HEK293T (cell line): Measurements from ENCODE around the gene EXOC3L2.

Source experiments
- CTCF ChIA-PET: fragments of 350-600 bp; formaldehyde crosslinking; extraction: SDS; loops from one replicate; lab custom pipeline; 2021; ENCODE audit warnings: antibody characterized with exemption, inconsistent platforms; lab: Yijun Ruan, JAX
- POLR2A ChIA-PET: fragments of 350-600 bp; formaldehyde crosslinking; extraction: SDS; loops from one replicate; lab custom pipeline; 2020; ENCODE audit warnings: antibody characterized with exemption, inconsistent platforms; lab: Yijun Ruan, JAX
- DNase-seq: peaks from one replicate; pipeline ENCODE4 v3.0.0; 2012; ENCODE audit warnings: mixed read lengths; ENCODE audit errors: extremely low spot score
- ARNT ChIP-seq: fragments of 450-650 bp; IDR thresholded peaks from 2 replicates; pipeline ENCODE4 v1.6.1; 2017; ENCODE audit warnings: mild to moderate bottlenecking
- BHLHE40 ChIP-seq: fragments of 450-650 bp; IDR thresholded peaks from 2 replicates; pipeline ENCODE4 v1.6.1; 2016; ENCODE audit warnings: mild to moderate bottlenecking, moderate library complexity, borderline replicate concordance
- CTBP1 ChIP-seq: fragments of 450-650 bp; IDR thresholded peaks from 2 replicates; pipeline ENCODE4 v1.6.1; 2016; ENCODE audit warnings: borderline replicate concordance
- ELF4 ChIP-seq: fragments of 450-650 bp; IDR thresholded peaks from 2 replicates; pipeline ENCODE4 v1.6.1; 2017; ENCODE audit warnings: antibody characterized with exemption
- FOXA1 ChIP-seq: fragments of 450-650 bp; IDR thresholded peaks from 2 replicates; pipeline ENCODE4 v1.6.1; 2016; ENCODE audit warnings: mild to moderate bottlenecking
- FOXK2 ChIP-seq: fragments of 450-650 bp; IDR thresholded peaks from 2 replicates; pipeline ENCODE4 v1.6.1; 2016; ENCODE audit warnings: mild to moderate bottlenecking
- FOXM1 ChIP-seq: fragments of 450-650 bp; IDR thresholded peaks from 2 replicates; pipeline ENCODE4 v1.6.1; 2017; ENCODE audit warnings: mild to moderate bottlenecking, borderline replicate concordance
- HDGF ChIP-seq: fragments of 450-650 bp; IDR thresholded peaks from 2 replicates; pipeline ENCODE4 v1.6.1; 2017; ENCODE audit warnings: antibody characterized with exemption, borderline replicate concordance
- L3MBTL2 ChIP-seq: fragments of 450-650 bp; conservative IDR thresholded peaks from 2 replicates; pipeline ENCODE4 v1.6.1; 2016; ENCODE audit warnings: mild to moderate bottlenecking
- LEF1 ChIP-seq: fragments of 450-650 bp; IDR thresholded peaks from 2 replicates; pipeline ENCODE4 v1.6.1; 2017; ENCODE audit warnings: mild to moderate bottlenecking, borderline replicate concordance
- NFRKB ChIP-seq: fragments of 450-650 bp; IDR thresholded peaks from 2 replicates; pipeline ENCODE4 v1.6.1; 2016; ENCODE audit warnings: mild to moderate bottlenecking, moderate library complexity
- SP1 ChIP-seq: fragments of 450-650 bp; IDR thresholded peaks from 2 replicates; pipeline ENCODE4 v1.6.1; 2017
- SUZ12 ChIP-seq: fragments of 450-650 bp; IDR thresholded peaks from 2 replicates; pipeline ENCODE4 v1.6.1; 2016; ENCODE audit warnings: mild to moderate bottlenecking
- TARDBP ChIP-seq: fragments of 450-650 bp; IDR thresholded peaks from 2 replicates; pipeline ENCODE4 v1.6.1; 2016
- ZNF384 ChIP-seq: fragments of 450-650 bp; IDR thresholded peaks from 2 replicates; pipeline ENCODE4 v1.6.1; 2016
- TF ChIP-seq, protein P1 (sequence below): fragments of 450-650 bp; IDR thresholded peaks from 2 replicates; pipeline ENCODE4 v1.6.1; 2016

Gene EXOC3L2

GRCh38 chr19:45280471-45280961 lies 35.3 kb upstream of the EXOC3L2 start:
- DNase-seq, result no peak
- POLR2A ChIA-PET, result no interaction called here
- TF ChIP-seq LEF1 (no peak), TARDBP (no peak), SP1 (no peak), ARNT (no peak), FOXM1 (no peak), HDGF (no peak), CTBP1 (no peak), FOXK2 (no peak), SUZ12 (no peak), NFRKB (no peak), L3MBTL2 (no peak), ELF4 (no peak), BHLHE40 (no peak), FOXA1 (no peak), ZNF384 (no peak)
- TF ChIP-seq, protein P1, sequence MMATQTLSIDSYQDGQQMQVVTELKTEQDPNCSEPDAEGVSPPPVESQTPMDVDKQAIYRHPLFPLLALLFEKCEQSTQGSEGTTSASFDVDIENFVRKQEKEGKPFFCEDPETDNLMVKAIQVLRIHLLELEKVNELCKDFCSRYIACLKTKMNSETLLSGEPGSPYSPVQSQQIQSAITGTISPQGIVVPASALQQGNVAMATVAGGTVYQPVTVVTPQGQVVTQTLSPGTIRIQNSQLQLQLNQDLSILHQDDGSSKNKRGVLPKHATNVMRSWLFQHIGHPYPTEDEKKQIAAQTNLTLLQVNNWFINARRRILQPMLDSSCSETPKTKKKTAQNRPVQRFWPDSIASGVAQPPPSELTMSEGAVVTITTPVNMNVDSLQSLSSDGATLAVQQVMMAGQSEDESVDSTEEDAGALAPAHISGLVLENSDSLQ, result no peak
- CTCF ChIA-PET, result no interaction called here

DNA sequence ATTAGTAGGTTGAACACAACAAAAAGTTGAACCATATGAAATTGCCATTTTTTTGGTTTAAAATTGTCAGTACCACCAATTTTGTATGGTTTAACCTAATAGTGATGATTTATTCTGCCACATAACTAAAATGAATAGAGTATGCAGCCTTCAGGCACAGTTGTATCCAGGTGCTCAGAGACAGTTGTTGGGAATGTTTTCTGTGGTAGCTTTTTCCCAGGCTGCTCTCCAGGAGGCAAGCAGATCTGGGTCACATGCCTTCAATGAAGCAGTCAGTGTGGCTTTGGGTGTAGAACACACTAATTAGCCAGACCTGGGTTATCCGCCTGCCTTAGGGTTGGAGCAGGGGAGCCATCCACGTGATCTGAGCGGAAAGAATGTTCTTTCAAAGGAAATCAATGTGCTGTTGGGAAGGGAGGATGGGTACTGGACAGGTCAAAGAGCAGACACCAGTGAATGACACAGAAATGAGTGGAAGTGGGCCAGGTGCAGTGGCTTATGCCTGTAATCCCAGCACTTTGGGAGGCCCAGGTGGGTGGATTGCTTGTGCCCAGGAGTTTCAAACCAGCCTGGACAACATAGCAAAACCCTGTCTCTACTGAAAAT lies 34.5 kb upstream of the EXOC3L2 start:
- DNase-seq, result no peak
- TF ChIP-seq, protein P1, result no peak
- TF ChIP-seq CTBP1 (no peak), SP1 (no peak)
- ChIA-PET CTCF (no interaction called here), POLR2A (no interaction called here)

- DNase-seq, result no peak
- ChIA-PET POLR2A (interaction anchor here (0.9 kb wide), 1 partner anchor 23 kb away, joined by 4 read pairs; no protein-coding TSS in a partner anchor), CTCF (no interaction called here)
- TF ChIP-seq NFRKB, result no peak
- no peak for TF ChIP-seq ARNT
- TF ChIP-seq, protein P1, result no peak
- TF ChIP-seq LEF1, result no peak
- TF ChIP-seq FOXM1, result no peak
- no peak for TF ChIP-seq TARDBP
- no peak for TF ChIP-seq SP1
- no peak for TF ChIP-seq FOXK2
Measured at GRCh38 chr19:45278087-45278486, 32.9 kb upstream of the EXOC3L2 start.

DNA sequence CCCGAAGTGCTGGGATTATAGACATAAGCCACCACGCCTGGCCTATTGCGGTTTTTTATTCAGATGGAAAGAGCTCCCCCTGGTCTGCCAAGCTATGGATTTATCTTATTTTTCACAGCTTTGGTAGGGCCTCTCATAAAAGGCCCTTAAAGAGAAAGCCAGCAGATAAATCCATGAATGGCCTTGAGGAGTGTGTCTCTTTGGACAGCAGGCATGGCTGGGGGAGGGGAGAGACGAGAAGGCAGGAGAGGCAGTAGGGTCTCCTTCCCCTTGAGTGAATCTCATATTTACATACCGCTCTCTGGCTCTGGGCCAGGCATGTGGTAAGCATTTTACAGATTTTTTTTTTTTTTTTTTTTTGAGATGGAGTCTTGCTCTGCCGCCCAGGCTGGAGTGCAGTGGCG lies 31.1 kb upstream of the EXOC3L2 start:
- ChIA-PET POLR2A (interaction anchor here (1.4 kb wide), 1 partner anchor 24 kb away, joined by 6 read pairs; no protein-coding TSS in a partner anchor), CTCF (interaction anchor here (0.6 to 0.8 kb wide), 3 partner anchors 31 to 418 kb away, joined by 3 to 4 read pairs (median 3); no protein-coding TSS in a partner anchor)
- DNase-seq, result no peak
- TF ChIP-seq TARDBP (no peak), ZNF384 (peak; percentile 67), HDGF (no peak)

GRCh38 chr19:45275370-45275971 lies 30.3 kb upstream of the EXOC3L2 start:
- TF ChIP-seq LEF1 (no peak), ZNF384 (peak; percentile 62)
- ChIA-PET CTCF (interaction anchor here (0.6 to 0.9 kb wide), 2 partner anchors 11 to 57 kb away, joined by 3 read pairs; no protein-coding TSS in a partner anchor), POLR2A (interaction anchor here (1.4 kb wide), 1 partner anchor 25 kb away, joined by 6 read pairs; no protein-coding TSS in a partner anchor)
- DNase-seq, result no peak

DNA sequence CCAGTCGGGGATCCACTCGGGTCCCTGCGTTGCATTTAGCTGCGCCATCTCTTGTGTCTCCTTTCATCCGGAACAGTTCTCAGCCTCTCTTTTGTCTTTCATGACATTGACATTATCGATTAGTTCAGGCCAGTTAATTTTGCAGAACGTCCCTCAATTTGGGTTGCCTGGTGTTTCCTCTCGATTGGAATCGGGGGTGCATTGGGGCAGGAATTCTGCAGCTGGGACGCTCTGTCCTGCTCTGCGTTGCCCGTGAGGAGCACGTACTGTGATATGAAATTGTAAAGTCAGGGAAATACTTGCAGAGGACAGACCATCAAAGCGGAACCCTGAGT lies 28.3 kb upstream of the EXOC3L2 start:
- ChIA-PET POLR2A (no interaction called here), CTCF (no interaction called here)
- DNase-seq, result no peak
- TF ChIP-seq BHLHE40 (no peak), FOXA1 (no peak), SUZ12 (no peak), FOXM1 (no peak), ZNF384 (no peak), FOXK2 (no peak), TARDBP (no peak), NFRKB (no peak), CTBP1 (no peak), ARNT (no peak), SP1 (no peak), HDGF (no peak), L3MBTL2 (no peak), LEF1 (no peak), ELF4 (no peak)
- TF ChIP-seq, protein P1, result no peak
